Measurements from ENCODE around the gene TMEM114.

The TMEM114 gene

GRCh38 chr16:8551388-8552332 lies 38.7 kb downstream of the TMEM114 start:
- DNase-seq, result no peak

- DNase-seq, result no peak
These were observed 39.5 kb downstream of the TMEM114 start for GRCh38 chr16:8550728-8551387.

GRCh38 chr16:8549843-8550412 lies 40.4 kb downstream of the TMEM114 start:
- no peak for DNase-seq

- no peak for DNase-seq
These were observed 42.1 kb downstream of the TMEM114 start for GRCh38 chr16:8548166-8548565.

- DNase-seq, result no peak
These were observed 42.5 kb downstream of the TMEM114 start for GRCh38 chr16:8547762-8548161.

- DNase-seq, result no peak
These were observed 45.9 kb downstream of the TMEM114 start for GRCh38 chr16:8544406-8544805.

- no peak for DNase-seq
These were observed 47.1 kb downstream of the TMEM114 start for GRCh38 chr16:8543258-8543657.

- no peak for DNase-seq
These were observed 47.9 kb downstream of the TMEM114 start for GRCh38 chr16:8542393-8542792.

GRCh38 chr16:8541868-8542267 lies 48.4 kb downstream of the TMEM114 start:
- DNase-seq, result no peak

- DNase-seq, result no peak
These were observed 52.5 kb downstream of the TMEM114 start for GRCh38 chr16:8537691-8538342.

- DNase-seq, result no peak
These were observed 56.8 kb downstream of the TMEM114 start for GRCh38 chr16:8533509-8533908.

GRCh38 chr16:8530752-8531384 lies 59.4 kb downstream of the TMEM114 start:
- DNase-seq, result no peak

GRCh38 chr16:8528471-8528870 lies 61.8 kb downstream of the TMEM114 start:
- DNase-seq, result no peak

- DNase-seq, result no peak
These were observed 66.4 kb downstream of the TMEM114 start for GRCh38 chr16:8523932-8524331.

GRCh38 chr16:8522757-8523156 lies 67.6 kb downstream of the TMEM114 start:
- no peak for DNase-seq

GRCh38 chr16:8519643-8520042 lies 70.7 kb downstream of the TMEM114 start:
- no peak for DNase-seq
